Panc1 (cell line): Measurements from ENCODE around the gene BST2. TPM values are rescaled to one million over a fixed set of nuclear protein-coding genes. Genes with fewer than 3 reads are reported as not detected.

Experiments
- ATAC-seq: fragments of 200-7000 bp; cut with Tn5 transposase; 2 replicates; pipeline ENCODE4 v1.9.1; 2020; ENCODE audit warnings: mild to moderate bottlenecking, moderate library complexity
- BruUV-seq: library from RNA; stranded (reverse); fragments of 400-500 nt; replicated peaks from 2 replicates; lab custom pipeline; 2021; lab: Mats Ljungman, UMichigan
- CTCF ChIA-PET: fragments of 300-600 bp; sonication (Branson Sonifier 250); formaldehyde crosslinking; loops from one replicate; lab custom pipeline; 2022; ENCODE audit warnings: antibody characterized with exemption; lab: Charles Lee
- POLR2A ChIA-PET: fragments of 300-600 bp; sonication (Branson Sonifier 250); formaldehyde crosslinking; loops from one replicate; lab custom pipeline; 2022; ENCODE audit warnings: antibody characterized with exemption; lab: Charles Lee
- DNase-seq: peaks from one replicate; pipeline ENCODE4 v3.0.0-alpha.2; 2010; ENCODE audit warnings: low read depth, low spot score
- H3K27ac ChIP-seq: 2 replicates; pipeline ENCODE4 v1.5.1; 2011; ENCODE audit warnings: mild to moderate bottlenecking, low read length, inconsistent platforms
- H3K27me3 ChIP-seq: fragments of 200-500 bp; sonication (Bioruptor generic); 2 replicates; pipeline ENCODE4 v1.6.0; 2014; ENCODE audit warnings: low read length, inconsistent platforms; ENCODE audit not compliant: control insufficient read depth, insufficient read depth
- H3K36me3 ChIP-seq: fragments of 200-500 bp; sonication (Bioruptor generic); 2 replicates; pipeline ENCODE4 v1.5.1; 2014; ENCODE audit warnings: inconsistent platforms, mild to moderate bottlenecking, low read length, moderate library complexity; ENCODE audit not compliant: control insufficient read depth, insufficient read depth
- H3K4me1 ChIP-seq: 2 replicates; pipeline ENCODE4 v1.5.1; 2011; ENCODE audit warnings: inconsistent platforms, mild to moderate bottlenecking, low read length, moderate library complexity; ENCODE audit not compliant: control insufficient read depth, insufficient read depth
- H3K4me3 ChIP-seq, 2 experiments: 2 replicates each; pipeline ENCODE4 v1.5.1; 2011 to 2012; ENCODE audit warnings: low read depth in 2 of 2, low read length in 2 of 2, mild to moderate bottlenecking in 2 of 2, inconsistent platforms in 1 of 2, moderate library complexity in 1 of 2
- H3K9me3 ChIP-seq: fragments of 200-500 bp; sonication (Bioruptor generic); 2 replicates; pipeline ENCODE4 v1.5.1; 2014; ENCODE audit warnings: low read depth, mild to moderate bottlenecking, inconsistent platforms, low read length, moderate library complexity; ENCODE audit not compliant: control insufficient read depth, insufficient read depth
- CTCF ChIP-seq: fragments of 450-650 bp; IDR thresholded peaks from 2 replicates; pipeline ENCODE4 v1.5.1; 2017; ENCODE audit warnings: mild to moderate bottlenecking
- POLR2AphosphoS5 ChIP-seq: IDR thresholded peaks from 2 replicates; pipeline ENCODE4 v1.6.1; 2012; ENCODE audit warnings: mild to moderate bottlenecking, low read depth, low read length, moderate library complexity
- REST ChIP-seq, 2 experiments: IDR thresholded peaks; 2 replicates each; pipeline ENCODE4 v1.6.1; 2011 to 2012; ENCODE audit warnings: low read depth in 2 of 2, control low read depth in 1 of 2, low read length in 1 of 2, mild to moderate bottlenecking in 1 of 2, moderate library complexity in 1 of 2; ENCODE audit not compliant: insufficient read depth in 1 of 2
- SIN3A ChIP-seq: IDR thresholded peaks from 2 replicates; pipeline ENCODE4 v1.6.1; 2012; ENCODE audit warnings: low read depth, mild to moderate bottlenecking, low read length, moderate library complexity, borderline replicate concordance; ENCODE audit not compliant: insufficient read depth
- TCF7L2 ChIP-seq: IDR thresholded peaks from 2 replicates; pipeline ENCODE4 v1.6.1; 2011; ENCODE audit warnings: mild to moderate bottlenecking, low read depth, low read length, inconsistent platforms
- in situ Hi-C: cut with HindIII; loops from 2 replicates; pipeline ENCODE4 v1.10.0; 2016; ENCODE audit warnings: low sequenced_read_pairs, low pct_unique_long_range_greater_than_20kb
- intact Hi-C: fragments of 100-400 bp; cut with micrococcal nuclease; formaldehyde crosslinking; loops from one replicate; pipeline ENCODE4 v1.10.0; 2022; ENCODE audit not compliant: unreplicated experiment
- total RNA-seq: library from RNA; stranded (reverse); gene quantifications from one replicate; pipeline ENCODE4 v1.2.1, GENCODE V29; 2021; ENCODE audit not compliant: unreplicated experiment

BST2 gene
- total RNA-seq, 1 experiment from 2014 or later: 11.8 TPM

GRCh38 chr19:17406887-17407196 lies 1.4 kb upstream of the BST2 start:
- Histone ChIP-seq H3K9me3 (no peaks in the 10 kb centered on the region), H3K4me1 (peaks cover 12% of the 10 kb centered on the region; the same call in 1 of the 2 replicates), H3K27ac (peak overlapping the region; percentile 77), H3K36me3 (no peaks in the 10 kb centered on the region), H3K27me3 (no peaks in the 10 kb centered on the region), H3K4me3 (peak overlapping the region; percentile 8 to 39; a peak in 3 of 4 replicates)
- no TSS peak for BruUV-seq
- intact Hi-C loops (no loop called here), in situ Hi-C loops (no loop called here)
- TF ChIP-seq TCF7L2 (no peak), CTCF (no peak), REST (IDR thresholded peaks at IDR 0.05; ENCODE audit: insufficient read depth in 1 of 2, low read depth in 2 of 2, low read length in 1 of 2) (no peak), SIN3A (no peak), POLR2AphosphoS5 (no peak)
- ATAC-seq: peak; percentile 32; the same call in 1 of the 2 replicates
- no peak for DNase-seq
- CTCF ChIA-PET: interaction anchor here (0.5 kb wide), 1 partner anchor 9 kb away, joined by 5 read pairs; no protein-coding TSS in a partner anchor
- POLR2A ChIA-PET: interaction anchor here (0.6 kb wide), 1 partner anchor 13 kb away, joined by 3 read pairs; no protein-coding TSS in a partner anchor

- Histone ChIP-seq H3K4me1 (peaks cover 12% of the 10 kb centered on the region; the same call in 1 of the 2 replicates), H3K27me3 (no peaks in the 10 kb centered on the region), H3K36me3 (no peaks in the 10 kb centered on the region), H3K27ac (peak overlapping the region; percentile 77), H3K9me3 (no peaks in the 10 kb centered on the region), H3K4me3 (peak overlapping the region; percentile 12 to 39)
- ChIA-PET POLR2A (interaction anchor here (0.6 kb wide), 1 partner anchor 13 kb away, joined by 3 read pairs; no protein-coding TSS in a partner anchor), CTCF (no interaction called here)
- ATAC-seq: peak; percentile 59
- intact Hi-C loops: no loop called here
- TSS peak; percentile 96 for BruUV-seq
- no peak for DNase-seq
- TF ChIP-seq TCF7L2 (no peak), CTCF (no peak), POLR2AphosphoS5 (no peak; the same call in 1 of the 2 replicates), REST (IDR thresholded peaks at IDR 0.05; ENCODE audit: insufficient read depth in 1 of 2, low read depth in 2 of 2, low read length in 1 of 2) (no peak), SIN3A (no peak)
- in situ Hi-C loops: no loop called here
Observed at GRCh38 chr19:17406046-17406886, 836 bp upstream of the BST2 start.
